GM21825 (cell line): ENCODE measurements around the gene PLEKHG5.

ENCODE experiments used
- ATAC-seq: cut with Tn5 transposase; IDR thresholded peaks from one replicate; pipeline ENCODE4 v1.9.1; 2021; ENCODE audit warnings: mild to moderate bottlenecking, moderate library complexity; ENCODE audit not compliant: unreplicated experiment

Gene PLEKHG5

GRCh38 chr1:6511056-6511455 lies 19.6 kb upstream of the PLEKHG5 start:
- no peak for ATAC-seq

- no peak for ATAC-seq
Observed at GRCh38 chr1:6510493-6510892, 19.0 kb upstream of the PLEKHG5 start.

- no peak for ATAC-seq
Observed at GRCh38 chr1:6509919-6510291, 18.4 kb upstream of the PLEKHG5 start.

GRCh38 chr1:6509220-6509918 lies 17.9 kb upstream of the PLEKHG5 start:
- no peak for ATAC-seq

GRCh38 chr1:6508816-6509189 lies 17.3 kb upstream of the PLEKHG5 start:
- no peak for ATAC-seq

- no peak for ATAC-seq
Observed at GRCh38 chr1:6508154-6508815, 16.8 kb upstream of the PLEKHG5 start.

GRCh38 chr1:6507461-6507911 lies 16.0 kb upstream of the PLEKHG5 start:
- ATAC-seq, result no peak

- ATAC-seq, result no peak
Observed at GRCh38 chr1:6507037-6507428, 15.6 kb upstream of the PLEKHG5 start.

GRCh38 chr1:6506210-6507036 lies 15.0 kb upstream of the PLEKHG5 start:
- ATAC-seq, result no peak

GRCh38 chr1:6505367-6506209 lies 14.1 kb upstream of the PLEKHG5 start:
- no peak for ATAC-seq

- ATAC-seq, result no peak
Observed at GRCh38 chr1:6504887-6505286, 13.4 kb upstream of the PLEKHG5 start.

- ATAC-seq, result no peak
Observed at GRCh38 chr1:6503884-6504602, 12.6 kb upstream of the PLEKHG5 start.

GRCh38 chr1:6502000-6502891 lies 10.8 kb upstream of the PLEKHG5 start:
- no peak for ATAC-seq

- no peak for ATAC-seq
Observed at GRCh38 chr1:6501279-6501813, 9.9 kb upstream of the PLEKHG5 start.

GRCh38 chr1:6500544-6501278 lies 9.2 kb upstream of the PLEKHG5 start:
- no peak for ATAC-seq

- ATAC-seq, result no peak
Observed at GRCh38 chr1:6499296-6499695, 7.8 kb upstream of the PLEKHG5 start.

GRCh38 chr1:6498576-6499111 lies 7.2 kb upstream of the PLEKHG5 start:
- no peak for ATAC-seq
